A549 treated with DMSO at 1 μM for 4 hours (cell line): Measurements from ENCODE around the gene TFF1. TPM values are rescaled to one million over a fixed set of nuclear protein-coding genes. Genes with fewer than 3 reads are reported as not detected.

Experiments
- total RNA-seq: library from RNA; stranded (reverse); fragments of 200-300 nt; extraction: Qiagen RNA extraction; gene quantifications from 5 replicates; pipeline ENCODE4 v1.2.3, GENCODE V29; 2022; ENCODE audit warnings: low read depth

TFF1 gene
- total RNA-seq, result 24.2 to 31.5 TPM (median 30.5 TPM) in 5 replicates

DNA sequence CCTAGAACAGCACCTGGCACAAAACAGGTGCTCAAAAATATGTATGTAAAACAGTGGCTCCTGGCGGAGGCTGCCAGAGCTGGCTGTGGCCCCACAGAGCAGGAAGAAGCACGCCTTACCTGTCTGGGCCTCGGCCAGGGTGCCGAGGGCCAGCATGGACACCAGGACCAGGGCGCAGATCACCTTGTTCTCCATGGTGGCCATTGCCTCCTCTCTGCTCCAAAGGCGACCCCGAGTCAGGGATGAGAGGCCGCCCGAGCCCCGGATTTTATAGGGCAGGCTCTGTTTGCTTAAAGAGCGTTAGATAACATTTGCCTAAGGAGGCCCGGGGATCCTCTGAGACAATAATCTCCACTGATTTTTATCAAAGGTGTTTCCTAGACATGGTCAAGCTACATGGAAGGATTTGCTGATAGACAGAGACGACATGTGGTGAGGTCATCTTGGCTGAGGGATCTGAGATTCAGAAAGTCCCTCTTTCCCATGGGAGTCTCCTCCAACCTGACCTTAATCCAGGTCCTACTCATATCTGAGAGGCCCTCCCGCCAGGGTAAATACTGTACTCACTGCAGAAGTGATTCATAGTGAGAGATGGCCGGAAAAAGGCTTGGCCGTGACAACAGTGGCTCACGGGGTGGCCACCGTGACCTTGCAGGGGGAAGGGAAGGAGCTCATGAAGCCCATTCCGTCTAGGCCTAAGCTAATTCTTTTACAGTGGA, at the start of gene TFF1:
TFF1 (minus strand) TSS at position 244 of the 719 bp plus-strand sequence; CDS start at position 204, 40 bp downstream.

GRCh38 chr21:42403611-42404231, 37.4 kb upstream of the TFF1 start, which contains the start of gene UBASH3A:
Gene UBASH3A (plus strand): TSS chr21:42403902. CDS start chr21:42403946, 44 bp downstream.

DNA sequence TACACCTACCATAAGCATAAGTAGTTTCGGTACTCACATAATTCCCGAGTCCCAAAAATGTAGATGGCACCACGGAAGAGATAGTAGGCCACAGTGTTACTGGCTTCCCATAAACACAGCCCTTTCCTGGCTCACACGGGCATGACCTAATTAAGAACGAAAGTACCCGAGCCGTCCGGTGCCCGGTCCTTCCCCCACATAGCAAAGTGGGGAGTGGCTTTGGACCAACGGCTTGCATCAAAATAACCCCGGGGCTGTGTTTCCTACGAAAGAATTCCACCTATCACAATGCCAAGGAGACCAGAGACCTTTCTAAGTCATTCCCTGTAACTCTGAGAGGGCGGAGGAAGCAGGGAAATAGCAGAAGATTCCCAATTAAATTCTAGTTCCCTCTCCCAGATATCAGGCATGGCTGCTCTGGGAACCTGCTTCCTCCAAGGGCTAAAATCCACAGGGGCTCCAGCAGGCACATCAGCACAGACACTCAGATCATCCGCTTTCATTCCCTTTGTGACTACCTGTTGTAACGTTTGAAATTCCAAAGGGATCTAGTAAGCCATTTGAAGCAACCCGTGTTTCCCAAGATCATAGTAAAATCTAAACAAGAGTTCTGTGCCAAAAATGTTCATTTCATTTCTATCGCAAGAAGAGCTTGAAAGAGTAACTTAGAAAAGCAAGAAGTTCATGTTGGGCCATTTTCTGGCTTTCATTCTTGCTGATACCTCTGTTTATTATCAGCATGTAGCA, 29.7 kb upstream of the TFF1 start, which contains the start of gene TMPRSS3:
TMPRSS3 (minus strand) TSS at position 148 of the 747 bp plus-strand sequence. CDS start 635 bp downstream, outside the sequence.

GRCh38 chr21:42350927-42351426, 15.4 kb downstream of the TFF1 start, which contains the start of gene TFF2:
Gene TFF2 (minus strand): TSS chr21:42350994. CDS start chr21:42350957, 37 bp downstream.

DNA sequence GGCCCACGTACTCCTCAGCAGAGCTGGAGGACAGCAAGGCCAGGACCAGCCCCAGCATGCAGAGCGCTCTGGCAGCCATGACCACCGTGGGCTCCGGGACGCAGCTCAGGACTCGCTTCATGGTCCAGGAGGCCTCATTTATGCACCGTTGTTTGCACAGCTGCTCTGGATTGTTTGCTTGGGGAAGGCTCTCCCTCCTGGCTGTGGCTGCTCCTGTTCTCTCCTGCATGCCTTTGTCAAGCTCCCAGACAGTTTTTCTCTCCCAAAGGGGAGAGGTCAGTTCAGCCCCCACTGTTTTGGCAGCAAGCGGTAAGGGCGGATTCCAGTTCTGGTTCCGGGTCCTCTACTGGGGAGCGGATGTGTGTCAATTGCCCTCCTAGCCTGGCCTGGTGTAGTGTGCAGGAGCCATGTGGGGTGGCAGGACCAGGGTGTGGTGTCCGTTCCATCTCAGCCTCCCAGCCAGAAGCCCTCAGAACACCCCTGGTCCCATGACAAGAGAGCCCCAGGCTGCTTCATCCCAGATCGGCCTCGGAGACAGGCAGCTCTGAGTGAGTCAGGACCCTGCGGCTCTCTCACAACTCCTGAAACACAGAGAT, 50.9 kb downstream of the TFF1 start, which contains the start of gene TFF3:
TFF3 (minus strand) TSS at position 114 of the 596 bp plus-strand sequence; CDS start at position 79, 35 bp downstream.

Other genes with a start within 250 kb of the TFF1 start
- 2.1 to 3.7 TPM (median 2.4 TPM) in 5 replicates for gene ABCG1, start 147.4 kb downstream of the TFF1 start, total RNA-seq
- gene TFF3, start 51.1 kb downstream of the TFF1 start, total RNA-seq, result not detected in 5 replicates
- not detected in 5 replicates for gene TFF2, start 15.5 kb downstream of the TFF1 start, total RNA-seq
- 0.20 to 0.38 TPM (median 0.27 TPM) in 5 replicates for gene TMPRSS3, start 29.5 kb upstream of the TFF1 start, total RNA-seq
- 0.16 to 0.34 TPM (median 0.24 TPM) in 4 of 5 replicates, not detected in the other for gene UBASH3A, start 37.4 kb upstream of the TFF1 start, total RNA-seq
- gene RSPH1, start 129.7 kb upstream of the TFF1 start, total RNA-seq, result 0.45 to 0.94 TPM (median 0.67 TPM) in 5 replicates
- gene SLC37A1, start 147.3 kb upstream of the TFF1 start, total RNA-seq, result 3.2 to 4.5 TPM (median 4.4 TPM) in 5 replicates